BJ (cell line): Measurements from ENCODE around the gene CPD. TPM values are rescaled to one million over a fixed set of nuclear protein-coding genes. Genes with fewer than 3 reads are reported as not detected.

Experiments used
- CTCF ChIA-PET: fragments of 350-600 bp; formaldehyde crosslinking; extraction: SDS; loops from one replicate; lab custom pipeline; 2021; ENCODE audit warnings: antibody characterized with exemption, inconsistent platforms; lab: Yijun Ruan, JAX
- POLR2A ChIA-PET: fragments of 300-600 bp; sonication (Branson Sonifier 250); formaldehyde crosslinking; extraction: SDS; loops from one replicate; lab custom pipeline; 2021; ENCODE audit warnings: antibody characterized with exemption; lab: Charles Lee
- DNase-seq: peaks from one replicate; pipeline ENCODE4 v3.0.0-alpha.2; 2011; ENCODE audit warnings: low read depth
- H3K27me3 ChIP-seq: 2 replicates; pipeline ENCODE4 v1.6.0; 2011; ENCODE audit warnings: low read length; ENCODE audit not compliant: control insufficient read depth, insufficient read depth
- H3K36me3 ChIP-seq: 2 replicates; pipeline ENCODE4 v1.5.1; 2011; ENCODE audit warnings: low read length; ENCODE audit not compliant: control insufficient read depth, insufficient read depth
- H3K4me3 ChIP-seq: 2 replicates; pipeline ENCODE4 v1.5.1; 2011; ENCODE audit warnings: low read depth, mild to moderate bottlenecking, control low read depth, low read length
- polyA plus RNA-seq: library from polyadenylated mRNA; depleted of rRNA; stranded (reverse); fragments of >200 nt; gene quantifications from 2 replicates; pipeline ENCODE4 v1.2.3, GENCODE V29; 2011
- TF ChIP-seq, protein P1 (sequence below): IDR thresholded peaks from 2 replicates; pipeline ENCODE4 v1.5.1; 2011; ENCODE audit warnings: low read depth, mild to moderate bottlenecking, control low read depth, inconsistent platforms, low read length, moderate library complexity; ENCODE audit not compliant: insufficient read depth

The CPD gene
- polyA plus RNA-seq, 1 experiment = 65.4 TPM

DNA sequence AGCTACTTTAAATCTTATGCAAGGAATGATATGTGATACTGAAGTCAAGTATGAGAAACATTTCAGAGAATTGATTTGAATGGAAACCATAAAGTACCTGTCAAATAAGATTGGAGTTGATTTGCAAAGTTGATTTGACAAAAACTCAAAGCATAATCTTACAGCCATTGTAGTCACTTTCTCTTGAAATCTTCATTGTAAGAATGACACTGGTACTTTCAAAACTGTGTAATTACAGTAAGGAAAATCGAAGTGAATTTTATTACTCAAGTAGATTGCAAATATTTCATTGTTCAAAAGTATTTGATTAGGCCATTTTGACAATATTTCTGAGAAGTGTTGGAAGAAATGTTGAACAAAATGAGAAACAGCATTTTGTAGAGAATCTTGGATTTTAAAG, 3.6 kb downstream of the CPD start:
- Histone ChIP-seq H3K4me3 (no peak overlapping the region), H3K36me3 (no peaks in the 10 kb centered on the region; the same call in 1 of the 2 replicates)
- POLR2A ChIA-PET = no interaction called here

GRCh38 chr17:30388321-30389179, 9.8 kb downstream of the CPD start:
- CTCF ChIA-PET = interaction anchor here (0.6 kb wide), 1 partner anchor 72 kb away, joined by 3 read pairs; no protein-coding TSS in a partner anchor
- Histone ChIP-seq H3K27me3 (no peaks in the 10 kb centered on the region), H3K36me3 (peaks cover 3% of the 10 kb centered on the region), H3K4me3 (no peak overlapping the region)
- TF ChIP-seq, protein P1, sequence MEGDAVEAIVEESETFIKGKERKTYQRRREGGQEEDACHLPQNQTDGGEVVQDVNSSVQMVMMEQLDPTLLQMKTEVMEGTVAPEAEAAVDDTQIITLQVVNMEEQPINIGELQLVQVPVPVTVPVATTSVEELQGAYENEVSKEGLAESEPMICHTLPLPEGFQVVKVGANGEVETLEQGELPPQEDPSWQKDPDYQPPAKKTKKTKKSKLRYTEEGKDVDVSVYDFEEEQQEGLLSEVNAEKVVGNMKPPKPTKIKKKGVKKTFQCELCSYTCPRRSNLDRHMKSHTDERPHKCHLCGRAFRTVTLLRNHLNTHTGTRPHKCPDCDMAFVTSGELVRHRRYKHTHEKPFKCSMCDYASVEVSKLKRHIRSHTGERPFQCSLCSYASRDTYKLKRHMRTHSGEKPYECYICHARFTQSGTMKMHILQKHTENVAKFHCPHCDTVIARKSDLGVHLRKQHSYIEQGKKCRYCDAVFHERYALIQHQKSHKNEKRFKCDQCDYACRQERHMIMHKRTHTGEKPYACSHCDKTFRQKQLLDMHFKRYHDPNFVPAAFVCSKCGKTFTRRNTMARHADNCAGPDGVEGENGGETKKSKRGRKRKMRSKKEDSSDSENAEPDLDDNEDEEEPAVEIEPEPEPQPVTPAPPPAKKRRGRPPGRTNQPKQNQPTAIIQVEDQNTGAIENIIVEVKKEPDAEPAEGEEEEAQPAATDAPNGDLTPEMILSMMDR = no peak
- no peak for DNase-seq
- POLR2A ChIA-PET = no interaction called here

More for the DNA sequence above, 3.6 kb downstream of the CPD start:
- CTCF ChIA-PET = no interaction called here
- no peak for DNase-seq
- no peaks in the 10 kb centered on the region for H3K27me3 ChIP-seq
- TF ChIP-seq, protein P1 = no peak

DNA sequence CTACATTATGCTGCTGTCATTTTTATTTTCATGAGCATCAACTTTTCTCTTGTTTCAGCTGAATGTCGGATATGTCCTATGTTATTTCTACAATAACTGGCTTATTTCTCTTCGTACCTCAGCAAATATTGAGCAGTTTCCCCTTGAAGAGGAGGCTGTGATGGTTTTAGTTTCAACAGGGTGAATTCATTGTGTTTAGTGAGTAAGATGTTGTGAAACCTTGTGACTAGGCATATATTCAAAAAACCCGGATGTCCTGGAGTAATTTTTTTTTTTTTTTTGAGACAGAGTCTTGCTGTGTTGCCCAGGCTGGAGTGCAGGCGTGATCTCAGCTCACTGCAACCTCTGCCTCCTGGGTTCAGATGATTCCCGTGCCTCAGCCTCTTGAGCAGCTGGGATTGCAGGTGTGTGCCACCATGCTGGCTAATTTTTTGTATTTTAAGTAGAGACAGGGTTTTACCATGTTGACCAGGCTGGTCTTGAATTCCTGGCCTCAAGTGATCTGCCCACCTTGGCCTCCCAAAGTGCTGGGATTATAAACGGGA, 11.1 kb downstream of the CPD start:
- no peak for DNase-seq
- CTCF ChIA-PET = interaction anchor here (0.6 to 1.0 kb wide), 3 partner anchors 9 to 256 kb away, joined by 3 to 5 read pairs (median 4); no protein-coding TSS in a partner anchor
- TF ChIP-seq, protein P1 = no peak
- no peak overlapping the region for H3K4me3 ChIP-seq
- no peaks in the 10 kb centered on the region for H3K27me3 ChIP-seq
- POLR2A ChIA-PET = no interaction called here
- H3K36me3 ChIP-seq = peaks cover 3% of the 10 kb centered on the region

DNA sequence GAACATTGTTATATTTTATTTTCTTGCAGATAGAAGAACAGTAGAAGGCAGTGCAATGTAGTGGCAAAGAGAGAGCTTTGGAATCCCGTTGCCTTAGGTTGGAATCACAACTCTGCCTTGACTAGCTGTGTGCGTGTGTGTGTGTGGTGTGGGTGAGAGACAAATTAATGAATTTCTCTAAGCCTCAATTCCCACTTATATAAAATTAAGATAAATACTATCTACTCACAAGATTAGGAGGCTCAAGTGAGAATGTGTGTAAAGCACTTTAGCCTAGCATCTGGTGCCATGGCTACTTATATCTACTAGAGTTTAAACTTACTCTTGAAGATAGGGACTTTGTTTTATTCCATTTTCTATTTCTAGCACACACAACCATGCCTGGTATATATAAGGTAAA, 12.8 kb downstream of the CPD start:
- TF ChIP-seq, protein P1 = no peak
- POLR2A ChIA-PET = no interaction called here
- H3K4me3 ChIP-seq = no peak overlapping the region
- no peak for DNase-seq
- CTCF ChIA-PET = no interaction called here
- H3K36me3 ChIP-seq = peaks cover 3% of the 10 kb centered on the region
- no peaks in the 10 kb centered on the region for H3K27me3 ChIP-seq

GRCh38 chr17:30393491-30393890, 14.8 kb downstream of the CPD start:
- no peak overlapping the region for H3K4me3 ChIP-seq
- ChIA-PET CTCF (interaction anchor here (1.1 kb wide), 1 partner anchor 9 kb away, joined by 3 read pairs; no protein-coding TSS in a partner anchor), POLR2A (interaction anchor here (0.7 kb wide), 1 partner anchor 856 kb away, joined by 5 read pairs; no protein-coding TSS in a partner anchor)
- peaks cover 2% of the 10 kb centered on the region for H3K36me3 ChIP-seq
- DNase-seq = no peak
- TF ChIP-seq, protein P1 = no peak
- no peaks in the 10 kb centered on the region for H3K27me3 ChIP-seq
